GM12878 (cell line): Measurements from ENCODE around the gene DHX29.

Experiments used
- POLR2A ChIP-seq: IDR thresholded peaks from 2 replicates; pipeline ENCODE4 v1.6.1; 2011; ENCODE audit warnings: low read depth, mild to moderate bottlenecking, low read length
- TF ChIP-seq, protein P1 (sequence below), 3 experiments: IDR thresholded peaks in 2 of 3; conservative IDR thresholded peaks in 1 of 3; 2 replicates each; pipeline ENCODE4 v1.5.1; 2011; ENCODE audit warnings: low read depth in 3 of 3, low read length in 3 of 3, mild to moderate bottlenecking in 3 of 3, control low read depth in 2 of 3, moderate library complexity in 2 of 3, inconsistent platforms in 1 of 3, mixed read lengths in 1 of 3; ENCODE audit not compliant: control insufficient read depth in 2 of 3, insufficient read depth in 1 of 3; ENCODE audit errors: extremely low read depth in 1 of 3

DNA sequence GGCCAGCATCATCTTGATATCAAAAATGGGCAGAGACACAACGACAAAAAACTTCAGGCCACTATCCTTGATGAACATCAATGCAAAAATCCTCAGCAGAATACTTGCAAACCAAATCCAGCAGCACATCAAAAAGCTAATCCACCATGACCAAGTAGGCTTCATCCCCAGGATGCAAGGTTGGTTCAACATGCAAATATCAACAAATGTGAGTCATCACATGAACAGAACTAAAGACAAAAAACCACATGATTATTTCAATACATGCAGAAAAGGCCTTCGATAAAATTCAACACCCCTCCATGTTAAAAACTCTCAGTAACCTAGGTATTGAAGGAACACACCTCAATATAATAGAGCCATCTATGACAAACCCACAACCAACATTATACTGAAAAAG lies 8.8 kb upstream of the DHX29 start:
- TF ChIP-seq, protein P1, sequence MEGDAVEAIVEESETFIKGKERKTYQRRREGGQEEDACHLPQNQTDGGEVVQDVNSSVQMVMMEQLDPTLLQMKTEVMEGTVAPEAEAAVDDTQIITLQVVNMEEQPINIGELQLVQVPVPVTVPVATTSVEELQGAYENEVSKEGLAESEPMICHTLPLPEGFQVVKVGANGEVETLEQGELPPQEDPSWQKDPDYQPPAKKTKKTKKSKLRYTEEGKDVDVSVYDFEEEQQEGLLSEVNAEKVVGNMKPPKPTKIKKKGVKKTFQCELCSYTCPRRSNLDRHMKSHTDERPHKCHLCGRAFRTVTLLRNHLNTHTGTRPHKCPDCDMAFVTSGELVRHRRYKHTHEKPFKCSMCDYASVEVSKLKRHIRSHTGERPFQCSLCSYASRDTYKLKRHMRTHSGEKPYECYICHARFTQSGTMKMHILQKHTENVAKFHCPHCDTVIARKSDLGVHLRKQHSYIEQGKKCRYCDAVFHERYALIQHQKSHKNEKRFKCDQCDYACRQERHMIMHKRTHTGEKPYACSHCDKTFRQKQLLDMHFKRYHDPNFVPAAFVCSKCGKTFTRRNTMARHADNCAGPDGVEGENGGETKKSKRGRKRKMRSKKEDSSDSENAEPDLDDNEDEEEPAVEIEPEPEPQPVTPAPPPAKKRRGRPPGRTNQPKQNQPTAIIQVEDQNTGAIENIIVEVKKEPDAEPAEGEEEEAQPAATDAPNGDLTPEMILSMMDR (IDR thresholded peaks at IDR 0.05 in 2 of 3, conservative IDR thresholded peaks at IDR 0.05 in 1 of 3; ENCODE audit: control insufficient read depth in 2 of 3, extremely low read depth in 1 of 3, insufficient read depth in 1 of 3, low read depth in 3 of 3, low read length in 3 of 3): no peak
- no peak for TF ChIP-seq POLR2A
